Adrenal gland (tissue), 5 donors: ENCODE data around the gene SH3GLB2.

Experiments
- CTCF ChIP-seq, 6 experiments: fragments of 450-650 bp in 4 of 6; fragments of 200-600 bp in 2 of 6; sonication (generic) in 1 of 6; IDR thresholded peaks; 1 replicate in 5 of 6; 2 replicates in 1 of 6; pipeline versions ENCODE4 v1.5.1 to v1.8.0; 2016 to 2021; ENCODE audit warnings: antibody characterized with exemption in 6 of 6, mild to moderate bottlenecking in 2 of 6, moderate library complexity in 1 of 6
- POLR2A ChIP-seq, 2 donors: fragments of 450-650 bp; IDR thresholded peaks; one replicate each; pipeline ENCODE4 v1.6.1; 2017; ENCODE audit warnings: antibody characterized with exemption in 2 of 2, mild to moderate bottlenecking in 2 of 2, moderate library complexity in 1 of 2
- donor health status: DM: no; HTN: no; CAD: no.

GRCh38 chr9:129068990-129069861, 41.1 kb upstream of the SH3GLB2 start:
- TF ChIP-seq POLR2A (IDR thresholded peaks at IDR 0.05) (peak in 1 of 2 donors; percentile 87), CTCF (IDR thresholded peaks at IDR 0.05) (peak in 4 of 6 experiments; percentile 30 to 45 (median 36))
